Neural crest cell (in vitro differentiated cells): ENCODE results near the gene RYR1. TPM values are rescaled to one million over a fixed set of nuclear protein-coding genes. Genes with fewer than 3 reads are reported as not detected.

ENCODE experiments used
- DNase-seq: peaks from one replicate; pipeline ENCODE4 v3.0.0; 2021; ENCODE audit warnings: low read depth, mixed read lengths, low spot score
- H3K27ac Mint-ChIP-seq: one replicate; pipeline ENCODE4 v1.8.0; 2021; ENCODE audit warnings: mild to moderate bottlenecking, mixed read lengths; ENCODE audit not compliant: unreplicated experiment
- H3K27me3 Mint-ChIP-seq: 2 replicates; pipeline ENCODE4 v1.8.0; 2021; ENCODE audit warnings: low read depth, mild to moderate bottlenecking, mixed read lengths
- H3K36me3 Mint-ChIP-seq: 2 replicates; pipeline ENCODE4 v1.8.0; 2021; ENCODE audit warnings: low read depth, mild to moderate bottlenecking, mixed read lengths
- H3K4me1 Mint-ChIP-seq: 2 replicates; pipeline ENCODE4 v1.8.0; 2021; ENCODE audit warnings: mixed read lengths
- H3K4me3 Mint-ChIP-seq: one replicate; pipeline ENCODE4 v1.8.0; 2021; ENCODE audit warnings: mild to moderate bottlenecking, mixed read lengths
- H3K9me3 Mint-ChIP-seq: 2 replicates; pipeline ENCODE4 v1.8.0; 2021; ENCODE audit warnings: mixed read lengths
- total RNA-seq: library from RNA; stranded (reverse); gene quantifications from 2 replicates; pipeline ENCODE4 v1.2.1, GENCODE V29; 2021
- TF ChIP-seq, protein P1 (sequence below): fragments of 200-600 bp; sonication (generic); conservative IDR thresholded peaks from 2 replicates; pipeline ENCODE4 v1.5.0; 2021; ENCODE audit warnings: antibody characterized with exemption, mild to moderate bottlenecking

The RYR1 gene
- total RNA-seq, 1 donor from 2014 or later: 1.1 TPM

DNA sequence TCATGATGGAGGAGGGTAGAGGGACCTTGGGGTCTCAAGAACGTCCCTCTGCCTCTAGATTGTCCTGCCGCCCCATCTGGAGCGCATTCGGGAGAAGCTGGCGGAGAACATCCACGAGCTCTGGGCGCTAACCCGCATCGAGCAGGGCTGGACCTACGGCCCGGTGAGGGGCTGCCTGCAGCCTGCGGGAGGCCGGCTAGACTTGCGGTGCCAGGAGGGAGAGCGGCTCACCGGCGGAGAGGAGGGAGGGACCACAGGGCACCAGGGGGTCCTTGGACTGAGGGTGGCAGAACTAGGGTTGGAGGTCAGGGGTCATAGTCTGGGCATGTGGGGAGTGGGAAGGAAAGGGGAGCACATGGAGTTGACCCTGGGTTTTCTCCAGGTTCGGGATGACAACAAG, 29.9 kb downstream of the RYR1 start:
- H3K27ac Mint-ChIP-seq: no peak overlapping the region
- H3K4me1 Mint-ChIP-seq: no peaks in the 10 kb centered on the region
- TF ChIP-seq, protein P1, sequence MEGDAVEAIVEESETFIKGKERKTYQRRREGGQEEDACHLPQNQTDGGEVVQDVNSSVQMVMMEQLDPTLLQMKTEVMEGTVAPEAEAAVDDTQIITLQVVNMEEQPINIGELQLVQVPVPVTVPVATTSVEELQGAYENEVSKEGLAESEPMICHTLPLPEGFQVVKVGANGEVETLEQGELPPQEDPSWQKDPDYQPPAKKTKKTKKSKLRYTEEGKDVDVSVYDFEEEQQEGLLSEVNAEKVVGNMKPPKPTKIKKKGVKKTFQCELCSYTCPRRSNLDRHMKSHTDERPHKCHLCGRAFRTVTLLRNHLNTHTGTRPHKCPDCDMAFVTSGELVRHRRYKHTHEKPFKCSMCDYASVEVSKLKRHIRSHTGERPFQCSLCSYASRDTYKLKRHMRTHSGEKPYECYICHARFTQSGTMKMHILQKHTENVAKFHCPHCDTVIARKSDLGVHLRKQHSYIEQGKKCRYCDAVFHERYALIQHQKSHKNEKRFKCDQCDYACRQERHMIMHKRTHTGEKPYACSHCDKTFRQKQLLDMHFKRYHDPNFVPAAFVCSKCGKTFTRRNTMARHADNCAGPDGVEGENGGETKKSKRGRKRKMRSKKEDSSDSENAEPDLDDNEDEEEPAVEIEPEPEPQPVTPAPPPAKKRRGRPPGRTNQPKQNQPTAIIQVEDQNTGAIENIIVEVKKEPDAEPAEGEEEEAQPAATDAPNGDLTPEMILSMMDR: no peak
- H3K36me3 Mint-ChIP-seq: no peaks in the 10 kb centered on the region
- no peaks in the 10 kb centered on the region for H3K27me3 Mint-ChIP-seq
- no peak overlapping the region for H3K4me3 Mint-ChIP-seq
- DNase-seq: no peak
- H3K9me3 Mint-ChIP-seq: peaks cover 11% of the 10 kb centered on the region

DNA sequence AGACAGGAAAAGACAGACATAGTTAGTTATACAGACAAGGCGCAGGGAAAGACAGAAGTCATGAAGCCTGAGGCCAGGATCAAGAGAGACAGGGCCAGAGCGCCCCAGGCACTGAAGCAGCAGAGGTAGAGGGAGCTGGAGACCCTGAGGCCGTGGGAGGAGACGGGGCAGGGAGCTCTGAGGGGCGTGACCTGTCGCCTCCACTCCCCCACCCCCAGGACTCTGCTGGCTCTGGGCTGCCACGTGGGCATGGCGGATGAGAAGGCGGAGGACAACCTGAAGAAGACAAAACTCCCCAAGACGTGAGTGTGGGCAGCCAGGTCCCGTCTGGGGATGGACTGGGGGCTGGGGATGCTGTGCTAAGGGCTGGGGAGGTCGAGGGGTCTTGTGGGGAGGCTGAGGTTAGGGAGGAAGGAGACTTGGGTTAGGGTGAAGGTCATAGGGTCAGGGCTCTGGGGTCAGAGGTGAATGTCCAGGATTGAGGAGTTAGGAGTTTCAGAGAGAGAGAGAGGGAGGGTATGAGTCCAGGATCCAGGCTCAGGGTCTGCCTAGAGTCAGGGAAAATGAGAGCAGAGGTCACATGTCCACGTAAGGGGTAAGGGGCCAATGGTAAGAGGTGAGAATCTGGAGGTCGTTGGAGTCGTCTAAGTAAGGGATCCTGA, 31.1 kb downstream of the RYR1 start:
- no peak overlapping the region for H3K27ac Mint-ChIP-seq
- H3K4me3 Mint-ChIP-seq: no peak overlapping the region
- H3K36me3 Mint-ChIP-seq: no peaks in the 10 kb centered on the region
- DNase-seq: no peak
- H3K9me3 Mint-ChIP-seq: peaks cover 9% of the 10 kb centered on the region
- no peaks in the 10 kb centered on the region for H3K4me1 Mint-ChIP-seq
- TF ChIP-seq, protein P1: no peak
- no peaks in the 10 kb centered on the region for H3K27me3 Mint-ChIP-seq

DNA sequence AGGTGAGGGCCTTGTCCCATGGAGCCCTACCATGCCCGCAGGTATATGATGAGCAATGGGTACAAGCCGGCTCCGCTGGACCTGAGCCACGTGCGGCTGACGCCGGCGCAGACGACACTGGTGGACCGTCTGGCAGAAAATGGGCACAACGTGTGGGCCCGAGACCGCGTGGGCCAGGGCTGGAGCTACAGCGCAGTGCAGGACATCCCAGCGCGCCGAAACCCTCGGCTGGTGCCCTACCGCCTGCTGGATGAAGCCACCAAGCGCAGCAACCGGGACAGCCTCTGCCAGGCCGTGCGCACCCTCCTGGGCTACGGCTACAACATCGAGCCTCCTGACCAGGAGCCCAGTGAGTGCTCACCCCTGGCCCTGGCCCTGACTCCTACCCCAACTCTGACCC, 32.6 kb downstream of the RYR1 start:
- TF ChIP-seq, protein P1: no peak
- Mint-ChIP-seq H3K4me1 (peaks cover 4% of the 10 kb centered on the region), H3K27me3 (no peaks in the 10 kb centered on the region), H3K27ac (no peak overlapping the region), H3K9me3 (peaks cover 4% of the 10 kb centered on the region), H3K36me3 (no peaks in the 10 kb centered on the region), H3K4me3 (no peak overlapping the region)
- DNase-seq: no peak

DNA sequence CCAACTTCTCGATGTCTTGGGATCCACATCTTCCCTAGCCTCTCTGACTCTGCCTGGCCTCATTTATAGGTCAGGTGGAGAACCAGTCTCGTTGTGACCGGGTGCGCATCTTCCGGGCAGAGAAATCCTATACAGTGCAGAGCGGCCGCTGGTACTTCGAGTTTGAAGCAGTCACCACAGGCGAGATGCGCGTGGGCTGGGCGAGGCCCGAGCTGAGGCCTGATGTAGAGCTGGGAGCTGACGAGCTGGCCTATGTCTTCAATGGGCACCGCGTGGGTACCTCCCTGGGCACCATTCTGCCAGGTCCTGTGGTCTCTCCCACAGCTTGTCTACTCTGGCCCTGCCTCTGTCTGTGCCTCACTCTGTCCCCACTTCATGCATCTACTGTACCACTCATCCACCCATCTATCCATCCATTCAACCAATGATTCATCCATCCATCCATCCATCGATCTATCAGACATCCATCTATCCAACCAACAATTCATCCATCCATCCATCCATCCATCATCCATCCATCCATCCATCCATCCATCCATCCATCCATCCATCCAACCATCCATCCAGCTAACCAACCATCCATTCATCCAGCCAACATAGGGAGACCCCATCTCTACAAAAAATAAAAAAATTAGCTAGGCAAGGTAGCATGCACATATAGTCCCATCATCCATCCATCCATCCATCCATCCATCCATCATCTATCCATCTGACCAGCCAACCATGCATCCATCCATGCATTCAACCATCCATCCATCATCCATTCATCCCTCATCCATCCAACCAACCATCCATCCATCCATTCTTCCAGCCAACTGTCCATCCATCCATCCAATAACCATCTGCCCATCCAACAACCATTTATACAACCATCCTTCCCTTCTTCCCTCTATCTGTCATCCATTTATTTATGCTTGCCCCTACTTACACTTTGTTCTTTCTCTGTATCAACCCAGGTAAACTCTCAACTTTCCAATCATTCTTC, 34.3 kb downstream of the RYR1 start:
- Mint-ChIP-seq H3K27ac (no peak overlapping the region), H3K9me3 (peaks cover 4% of the 10 kb centered on the region), H3K27me3 (peaks cover 2% of the 10 kb centered on the region), H3K4me3 (no peak overlapping the region), H3K36me3 (no peaks in the 10 kb centered on the region), H3K4me1 (peaks cover 7% of the 10 kb centered on the region)
- TF ChIP-seq, protein P1: no peak
- DNase-seq: no peak

DNA sequence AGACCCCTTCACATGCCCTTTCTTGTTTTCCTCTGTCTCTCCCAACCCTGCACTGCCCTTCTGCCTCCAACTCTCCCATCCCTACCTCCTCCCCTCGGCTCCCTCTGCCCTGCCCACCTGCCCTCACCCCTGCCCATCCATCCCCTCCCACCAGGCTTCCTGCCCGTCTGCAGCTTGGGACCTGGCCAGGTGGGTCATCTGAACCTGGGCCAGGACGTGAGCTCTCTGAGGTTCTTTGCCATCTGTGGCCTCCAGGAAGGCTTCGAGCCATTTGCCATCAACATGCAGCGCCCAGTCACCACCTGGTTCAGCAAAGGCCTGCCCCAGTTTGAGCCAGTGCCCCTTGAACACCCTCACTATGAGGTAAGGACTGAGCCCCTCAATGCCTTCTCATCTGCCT, 35.7 kb downstream of the RYR1 start:
- Mint-ChIP-seq H3K4me3 (no peak overlapping the region), H3K9me3 (peaks cover 4% of the 10 kb centered on the region), H3K4me1 (peaks cover 7% of the 10 kb centered on the region), H3K27me3 (peaks cover 2% of the 10 kb centered on the region), H3K36me3 (no peaks in the 10 kb centered on the region), H3K27ac (no peak overlapping the region)
- no peak for DNase-seq
- TF ChIP-seq, protein P1: no peak
